RPMI7951 (cell line): Measurements from ENCODE around the gene ATAD5. TPM values are rescaled to one million over a fixed set of nuclear protein-coding genes. Genes with fewer than 3 reads are reported as not detected.

Source experiments
- total RNA-seq: library from RNA; depleted of rRNA; stranded (reverse); fragments of >200 nt; shearing (Covaris generic); gene quantifications from 2 replicates; pipeline ENCODE4 v1.2.3, GENCODE V29; 2014; rRNA removed

Gene ATAD5
- total RNA-seq, 1 experiment from 2014 or later: 7.9 TPM

Other genes starting within 250 kb of the ATAD5 start
- gene CRLF3, start 7.3 kb upstream of the ATAD5 start, total RNA-seq: 14.9 and 17.1 TPM in 2 replicates
- 17.2 and 19.2 TPM in 2 replicates for gene TEFM, start 74.3 kb downstream of the ATAD5 start, total RNA-seq
- gene ADAP2, start 90.0 kb downstream of the ATAD5 start, total RNA-seq: 0.20 TPM in 1 of 2 replicates, not detected in the other
- 8.4 and 10.4 TPM in 2 replicates for gene RNF135, start 139.1 kb downstream of the ATAD5 start, total RNA-seq